Activated naive CD8-positive, alpha-beta T cell treated with anti-CD3 and anti-CD28 coated beads for 36 hours (primary cell): ENCODE results near the gene CRTAC1. TPM values are rescaled to one million over a fixed set of nuclear protein-coding genes. Genes with fewer than 3 reads are reported as not detected.

ENCODE experiments used
- DNase-seq: peaks from one replicate; pipeline ENCODE4 v3.0.0; 2021
- H3K27ac Mint-ChIP-seq: one replicate; pipeline ENCODE4 v1.8.0; 2022; ENCODE audit warnings: mild to moderate bottlenecking, moderate library complexity, mixed read lengths
- H3K27me3 Mint-ChIP-seq: one replicate; pipeline ENCODE4 v1.8.0; 2022; ENCODE audit warnings: mild to moderate bottlenecking, mixed read lengths
- H3K36me3 Mint-ChIP-seq: one replicate; pipeline ENCODE4 v1.8.0; 2021; ENCODE audit warnings: mild to moderate bottlenecking, mixed read lengths
- H3K4me1 Mint-ChIP-seq: one replicate; pipeline ENCODE4 v1.8.0; 2021; ENCODE audit warnings: mixed read lengths
- H3K4me3 Mint-ChIP-seq: one replicate; pipeline ENCODE4 v1.8.0; 2022; ENCODE audit warnings: mild to moderate bottlenecking, moderate library complexity, mixed read lengths
- H3K9me3 Mint-ChIP-seq: one replicate; pipeline ENCODE4 v1.8.0; 2022; ENCODE audit warnings: mixed read lengths
- total RNA-seq, 2 experiments: library from RNA; stranded (reverse); gene quantifications; one replicate each; pipeline ENCODE4 v1.2.3, GENCODE V29; 2021

The CRTAC1 gene
- total RNA-seq, 2 experiments from 2014 or later, result not detected

- Mint-ChIP-seq H3K4me1 (peaks cover 12% of the 10 kb centered on the region), H3K27ac (no peak overlapping the region), H3K27me3 (peaks cover 3% of the 10 kb centered on the region), H3K9me3 (no peaks in the 10 kb centered on the region), H3K4me3 (no peak overlapping the region), H3K36me3 (no peaks in the 10 kb centered on the region)
- DNase-seq, result no peak
Measured at GRCh38 chr10:97870990-97871389, 159.4 kb downstream of the CRTAC1 start.

- peaks cover 12% of the 10 kb centered on the region for H3K4me1 Mint-ChIP-seq
- H3K27ac Mint-ChIP-seq, result peak overlapping the region; percentile 63
- peak; percentile 84 for DNase-seq
- H3K4me3 Mint-ChIP-seq, result peak overlapping the region; percentile 47
- no peaks in the 10 kb centered on the region for H3K9me3 Mint-ChIP-seq
- H3K27me3 Mint-ChIP-seq, result no peaks in the 10 kb centered on the region
- H3K36me3 Mint-ChIP-seq, result no peaks in the 10 kb centered on the region
Measured at GRCh38 chr10:97869091-97870042, 161.1 kb downstream of the CRTAC1 start.

GRCh38 chr10:97868134-97868685, 162.2 kb downstream of the CRTAC1 start:
- H3K4me3 Mint-ChIP-seq, result no peak overlapping the region
- no peak for DNase-seq
- H3K36me3 Mint-ChIP-seq, result no peaks in the 10 kb centered on the region
- no peak overlapping the region for H3K27ac Mint-ChIP-seq
- H3K9me3 Mint-ChIP-seq, result no peaks in the 10 kb centered on the region
- H3K27me3 Mint-ChIP-seq, result no peaks in the 10 kb centered on the region
- H3K4me1 Mint-ChIP-seq, result peaks cover 12% of the 10 kb centered on the region

GRCh38 chr10:97867220-97867800, 163.1 kb downstream of the CRTAC1 start:
- no peaks in the 10 kb centered on the region for H3K9me3 Mint-ChIP-seq
- DNase-seq, result no peak
- peaks cover 12% of the 10 kb centered on the region for H3K4me1 Mint-ChIP-seq
- no peaks in the 10 kb centered on the region for H3K27me3 Mint-ChIP-seq
- H3K36me3 Mint-ChIP-seq, result no peaks in the 10 kb centered on the region
- H3K4me3 Mint-ChIP-seq, result no peak overlapping the region
- H3K27ac Mint-ChIP-seq, result no peak overlapping the region

GRCh38 chr10:97866524-97867219, 163.7 kb downstream of the CRTAC1 start:
- Mint-ChIP-seq H3K36me3 (no peaks in the 10 kb centered on the region), H3K27ac (no peak overlapping the region), H3K27me3 (no peaks in the 10 kb centered on the region), H3K9me3 (no peaks in the 10 kb centered on the region), H3K4me1 (peaks cover 12% of the 10 kb centered on the region), H3K4me3 (no peak overlapping the region)
- no peak for DNase-seq

- Mint-ChIP-seq H3K4me3 (no peak overlapping the region), H3K4me1 (peaks cover 12% of the 10 kb centered on the region), H3K27ac (no peak overlapping the region), H3K27me3 (no peaks in the 10 kb centered on the region), H3K36me3 (no peaks in the 10 kb centered on the region), H3K9me3 (no peaks in the 10 kb centered on the region)
- DNase-seq, result no peak
Measured at GRCh38 chr10:97865488-97865887, 164.9 kb downstream of the CRTAC1 start.

- H3K9me3 Mint-ChIP-seq, result no peaks in the 10 kb centered on the region
- peaks cover 2% of the 10 kb centered on the region for H3K4me1 Mint-ChIP-seq
- H3K27ac Mint-ChIP-seq, result no peak overlapping the region
- H3K36me3 Mint-ChIP-seq, result no peaks in the 10 kb centered on the region
- H3K27me3 Mint-ChIP-seq, result no peaks in the 10 kb centered on the region
- no peak overlapping the region for H3K4me3 Mint-ChIP-seq
- DNase-seq, result no peak
Measured at GRCh38 chr10:97863808-97864207, 166.6 kb downstream of the CRTAC1 start.

- Mint-ChIP-seq H3K27me3 (no peaks in the 10 kb centered on the region), H3K36me3 (peaks cover under 1% of the 10 kb centered on the region), H3K4me1 (peaks cover 12% of the 10 kb centered on the region), H3K4me3 (no peak overlapping the region), H3K9me3 (no peaks in the 10 kb centered on the region), H3K27ac (no peak overlapping the region)
- no peak for DNase-seq
Measured at GRCh38 chr10:97861924-97862323, 168.5 kb downstream of the CRTAC1 start.

- no peak overlapping the region for H3K4me3 Mint-ChIP-seq
- no peak overlapping the region for H3K27ac Mint-ChIP-seq
- DNase-seq, result no peak
- no peaks in the 10 kb centered on the region for H3K9me3 Mint-ChIP-seq
- H3K4me1 Mint-ChIP-seq, result peaks cover 12% of the 10 kb centered on the region
- H3K36me3 Mint-ChIP-seq, result peaks cover 2% of the 10 kb centered on the region
- H3K27me3 Mint-ChIP-seq, result no peaks in the 10 kb centered on the region
Measured at GRCh38 chr10:97861097-97861750, 169.2 kb downstream of the CRTAC1 start.

- no peaks in the 10 kb centered on the region for H3K27me3 Mint-ChIP-seq
- peaks cover 2% of the 10 kb centered on the region for H3K36me3 Mint-ChIP-seq
- H3K4me1 Mint-ChIP-seq, result peaks cover 13% of the 10 kb centered on the region
- H3K4me3 Mint-ChIP-seq, result no peak overlapping the region
- DNase-seq, result peak; percentile 13
- no peaks in the 10 kb centered on the region for H3K9me3 Mint-ChIP-seq
- H3K27ac Mint-ChIP-seq, result no peak overlapping the region
Measured at GRCh38 chr10:97858001-97858439, 172.4 kb downstream of the CRTAC1 start.

GRCh38 chr10:97854743-97855142, 175.7 kb downstream of the CRTAC1 start:
- Mint-ChIP-seq H3K4me3 (no peak overlapping the region), H3K4me1 (peaks cover 41% of the 10 kb centered on the region), H3K36me3 (peaks cover 2% of the 10 kb centered on the region), H3K9me3 (no peaks in the 10 kb centered on the region), H3K27ac (no peak overlapping the region), H3K27me3 (peaks cover 3% of the 10 kb centered on the region)
- no peak for DNase-seq

- H3K4me1 Mint-ChIP-seq, result peaks cover 36% of the 10 kb centered on the region
- no peak overlapping the region for H3K27ac Mint-ChIP-seq
- no peak for DNase-seq
- peaks cover 2% of the 10 kb centered on the region for H3K36me3 Mint-ChIP-seq
- peaks cover 3% of the 10 kb centered on the region for H3K27me3 Mint-ChIP-seq
- H3K9me3 Mint-ChIP-seq, result no peaks in the 10 kb centered on the region
- H3K4me3 Mint-ChIP-seq, result no peak overlapping the region
Measured at GRCh38 chr10:97852840-97853405, 177.5 kb downstream of the CRTAC1 start.

- no peak overlapping the region for H3K4me3 Mint-ChIP-seq
- peaks cover 2% of the 10 kb centered on the region for H3K36me3 Mint-ChIP-seq
- peaks cover 34% of the 10 kb centered on the region for H3K4me1 Mint-ChIP-seq
Measured at GRCh38 chr10:97852277-97852676, 178.1 kb downstream of the CRTAC1 start.

GRCh38 chr10:97851341-97852001, 178.9 kb downstream of the CRTAC1 start:
- no peak overlapping the region for H3K27ac Mint-ChIP-seq
- DNase-seq, result no peak
- H3K9me3 Mint-ChIP-seq, result no peaks in the 10 kb centered on the region
- H3K36me3 Mint-ChIP-seq, result no peaks in the 10 kb centered on the region
- H3K27me3 Mint-ChIP-seq, result peaks cover 3% of the 10 kb centered on the region
- H3K4me3 Mint-ChIP-seq, result peak overlapping the region; percentile 79
- peaks cover 34% of the 10 kb centered on the region for H3K4me1 Mint-ChIP-seq

More at GRCh38 chr10:97852277-97852676, 178.1 kb downstream of the CRTAC1 start:
- no peaks in the 10 kb centered on the region for H3K9me3 Mint-ChIP-seq
- peaks cover 3% of the 10 kb centered on the region for H3K27me3 Mint-ChIP-seq
- DNase-seq, result no peak
- H3K27ac Mint-ChIP-seq, result no peak overlapping the region
